MM.1S (cell line): ENCODE data around the gene SGCG.

ENCODE experiments used
- CTCF ChIP-seq: fragments of 300-600 bp; sonication (generic); IDR thresholded peaks from 2 replicates; pipeline ENCODE4 v1.5.1; 2016; ENCODE audit warnings: antibody characterized with exemption, low read length, mixed read lengths
- EZH2 ChIP-seq: fragments of 300-600 bp; sonication (generic); optimal IDR thresholded peaks from 2 replicates; pipeline ENCODE3; 2017; ENCODE audit warnings: low read depth, mild to moderate bottlenecking, antibody characterized with exemption, low read length, mixed read lengths
- EZH2phosphoT487 ChIP-seq: fragments of 300-600 bp; sonication (generic); IDR thresholded peaks from 2 replicates; pipeline ENCODE4 v1.6.1; 2018; ENCODE audit warnings: antibody characterized with exemption, low read length

GRCh38 chr13:23182142-23182541 lies 1.4 kb downstream of the SGCG start:
- TF ChIP-seq CTCF: no peak
- TF ChIP-seq EZH2phosphoT487: no peak
- TF ChIP-seq EZH2: no peak
